Ishikawa (cell line): Measurements from ENCODE around the gene LSM14B.

Source experiments
- CEBPB ChIP-seq: IDR thresholded peaks from 2 replicates; pipeline ENCODE4 v1.6.1; 2012
- CREB1 ChIP-seq: IDR thresholded peaks from 2 replicates; pipeline ENCODE4 v1.6.1; 2012; ENCODE audit warnings: low read depth
- EGR1 ChIP-seq: IDR thresholded peaks from 2 replicates; pipeline ENCODE4 v1.6.1; 2012
- EP300 ChIP-seq: IDR thresholded peaks from 2 replicates; pipeline ENCODE4 v1.6.1; 2012; ENCODE audit warnings: borderline replicate concordance
- FOXM1 ChIP-seq: IDR thresholded peaks from 2 replicates; pipeline ENCODE4 v1.6.1; 2012; ENCODE audit warnings: low read depth, borderline replicate concordance
- NFIC ChIP-seq: IDR thresholded peaks from 2 replicates; pipeline ENCODE4 v1.6.1; 2012
- RAD21 ChIP-seq: IDR thresholded peaks from 2 replicates; pipeline ENCODE4 v1.6.1; 2012; ENCODE audit warnings: low read depth
- TAF1 ChIP-seq: IDR thresholded peaks from 2 replicates; pipeline ENCODE4 v1.6.1; 2012; ENCODE audit warnings: low read depth, mild to moderate bottlenecking
- TCF12 ChIP-seq: IDR thresholded peaks from 2 replicates; pipeline ENCODE4 v1.6.1; 2012; ENCODE audit warnings: low read depth
- TEAD4 ChIP-seq: IDR thresholded peaks from 2 replicates; pipeline ENCODE4 v1.6.1; 2012
- YY1 ChIP-seq: IDR thresholded peaks from 2 replicates; pipeline ENCODE4 v1.6.1; 2012; ENCODE audit warnings: low read depth
- ZBTB7A ChIP-seq: IDR thresholded peaks from 2 replicates; pipeline ENCODE4 v1.6.1; 2012; ENCODE audit warnings: low read depth
- TF ChIP-seq, protein P1 (sequence below): IDR thresholded peaks from 2 replicates; pipeline ENCODE4 v1.6.1; 2012
- TF ChIP-seq, protein P2 (sequence below): IDR thresholded peaks from 2 replicates; pipeline ENCODE4 v1.6.1; 2012; ENCODE audit warnings: low read depth, mild to moderate bottlenecking
- TF ChIP-seq, protein P3 (sequence below): IDR thresholded peaks from 2 replicates; pipeline ENCODE4 v1.6.1; 2012

The LSM14B gene

DNA sequence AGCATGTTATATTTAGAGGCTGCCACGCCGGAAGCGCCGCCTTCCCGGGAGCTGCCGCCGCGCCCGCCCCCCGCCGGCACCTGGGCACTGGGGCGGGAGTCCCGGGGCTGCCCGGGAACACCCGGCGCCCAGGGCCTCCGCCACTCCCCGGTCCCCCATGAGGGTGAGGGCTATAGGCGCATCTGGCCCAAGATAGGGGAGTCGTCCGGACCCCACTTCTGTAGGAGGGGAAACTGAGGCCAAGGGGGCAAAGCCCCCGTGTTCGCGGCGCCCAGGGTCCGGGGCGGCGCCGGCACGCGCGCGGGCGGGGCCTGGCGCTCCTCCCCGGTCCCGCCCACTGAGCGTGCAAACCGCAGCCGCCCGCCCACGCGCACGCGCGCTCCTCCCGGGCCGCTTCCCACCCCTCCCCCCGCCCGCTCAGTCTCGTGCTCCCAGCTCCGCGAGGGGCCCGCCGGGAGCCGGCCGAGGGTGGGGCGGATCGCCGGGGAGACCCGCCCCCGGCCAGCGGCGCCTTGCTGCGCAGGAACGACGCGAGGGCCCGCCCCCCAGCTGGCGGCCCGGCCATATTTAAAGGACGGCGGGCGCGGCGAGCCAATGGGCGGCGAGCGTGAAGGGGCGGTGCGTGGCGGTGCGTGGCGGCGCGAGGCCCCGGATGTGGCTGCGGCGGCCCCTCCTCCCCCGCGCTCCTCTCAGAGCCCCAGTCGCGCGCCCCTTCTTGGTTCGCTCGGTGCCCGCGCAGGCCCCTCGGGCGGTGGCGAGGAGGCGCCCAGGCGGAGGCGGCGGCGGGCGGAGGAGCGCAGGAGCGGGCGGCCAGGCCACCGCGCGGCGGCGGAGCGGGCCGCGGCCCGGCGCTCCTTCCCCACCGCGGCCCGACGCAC is at the start of gene LSM14B:
TSS of gene LSM14B (plus strand) at position 700 of the 878 bp plus-strand sequence. CDS start 192 bp downstream, outside the sequence.
- TF ChIP-seq NFIC (no peak), RAD21 (no peak), TAF1 (peak; percentile 55), YY1 (peak; percentile 82), ZBTB7A (peak; percentile 88), EGR1 (peak; percentile 93), TCF12 (peak; percentile 29; the same call in 1 of the 2 replicates), FOXM1 (no peak)
- TF ChIP-seq, protein P1, sequence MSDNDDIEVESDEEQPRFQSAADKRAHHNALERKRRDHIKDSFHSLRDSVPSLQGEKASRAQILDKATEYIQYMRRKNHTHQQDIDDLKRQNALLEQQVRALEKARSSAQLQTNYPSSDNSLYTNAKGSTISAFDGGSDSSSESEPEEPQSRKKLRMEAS: peak; percentile 69

DNA sequence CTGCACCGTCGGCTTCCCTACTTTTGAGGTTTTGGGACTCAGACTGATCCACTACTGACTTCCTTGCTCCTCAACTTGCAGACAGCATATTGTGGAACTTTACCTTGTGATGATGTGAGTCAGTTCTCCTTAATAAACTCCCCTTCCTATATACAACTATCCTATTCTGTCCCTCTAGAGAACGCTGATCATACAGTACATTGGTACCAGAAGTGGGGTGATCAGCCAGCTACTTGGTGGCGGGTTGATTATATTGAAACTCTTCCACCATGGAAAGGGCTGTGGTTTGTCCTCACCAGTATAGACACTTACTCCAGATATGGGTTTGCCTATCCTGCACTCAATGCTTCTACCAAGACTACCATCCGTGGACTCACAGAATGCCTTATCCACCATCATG is 49.0 kb upstream of the LSM14B start:
- TF ChIP-seq TAF1: no peak
- no peak for TF ChIP-seq EP300
- TF ChIP-seq, protein P2, sequence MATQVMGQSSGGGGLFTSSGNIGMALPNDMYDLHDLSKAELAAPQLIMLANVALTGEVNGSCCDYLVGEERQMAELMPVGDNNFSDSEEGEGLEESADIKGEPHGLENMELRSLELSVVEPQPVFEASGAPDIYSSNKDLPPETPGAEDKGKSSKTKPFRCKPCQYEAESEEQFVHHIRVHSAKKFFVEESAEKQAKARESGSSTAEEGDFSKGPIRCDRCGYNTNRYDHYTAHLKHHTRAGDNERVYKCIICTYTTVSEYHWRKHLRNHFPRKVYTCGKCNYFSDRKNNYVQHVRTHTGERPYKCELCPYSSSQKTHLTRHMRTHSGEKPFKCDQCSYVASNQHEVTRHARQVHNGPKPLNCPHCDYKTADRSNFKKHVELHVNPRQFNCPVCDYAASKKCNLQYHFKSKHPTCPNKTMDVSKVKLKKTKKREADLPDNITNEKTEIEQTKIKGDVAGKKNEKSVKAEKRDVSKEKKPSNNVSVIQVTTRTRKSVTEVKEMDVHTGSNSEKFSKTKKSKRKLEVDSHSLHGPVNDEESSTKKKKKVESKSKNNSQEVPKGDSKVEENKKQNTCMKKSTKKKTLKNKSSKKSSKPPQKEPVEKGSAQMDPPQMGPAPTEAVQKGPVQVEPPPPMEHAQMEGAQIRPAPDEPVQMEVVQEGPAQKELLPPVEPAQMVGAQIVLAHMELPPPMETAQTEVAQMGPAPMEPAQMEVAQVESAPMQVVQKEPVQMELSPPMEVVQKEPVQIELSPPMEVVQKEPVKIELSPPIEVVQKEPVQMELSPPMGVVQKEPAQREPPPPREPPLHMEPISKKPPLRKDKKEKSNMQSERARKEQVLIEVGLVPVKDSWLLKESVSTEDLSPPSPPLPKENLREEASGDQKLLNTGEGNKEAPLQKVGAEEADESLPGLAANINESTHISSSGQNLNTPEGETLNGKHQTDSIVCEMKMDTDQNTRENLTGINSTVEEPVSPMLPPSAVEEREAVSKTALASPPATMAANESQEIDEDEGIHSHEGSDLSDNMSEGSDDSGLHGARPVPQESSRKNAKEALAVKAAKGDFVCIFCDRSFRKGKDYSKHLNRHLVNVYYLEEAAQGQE: no peak
- TF ChIP-seq TEAD4: no peak
- no peak for TF ChIP-seq TCF12
- TF ChIP-seq YY1: no peak
- TF ChIP-seq, protein P3, sequence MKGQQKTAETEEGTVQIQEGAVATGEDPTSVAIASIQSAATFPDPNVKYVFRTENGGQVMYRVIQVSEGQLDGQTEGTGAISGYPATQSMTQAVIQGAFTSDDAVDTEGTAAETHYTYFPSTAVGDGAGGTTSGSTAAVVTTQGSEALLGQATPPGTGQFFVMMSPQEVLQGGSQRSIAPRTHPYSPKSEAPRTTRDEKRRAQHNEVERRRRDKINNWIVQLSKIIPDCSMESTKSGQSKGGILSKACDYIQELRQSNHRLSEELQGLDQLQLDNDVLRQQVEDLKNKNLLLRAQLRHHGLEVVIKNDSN: no peak
- no peak for TF ChIP-seq CREB1
- TF ChIP-seq CEBPB: no peak
- no peak for TF ChIP-seq ZBTB7A
- TF ChIP-seq NFIC: no peak
- TF ChIP-seq, protein P1: no peak
- TF ChIP-seq RAD21: no peak

DNA sequence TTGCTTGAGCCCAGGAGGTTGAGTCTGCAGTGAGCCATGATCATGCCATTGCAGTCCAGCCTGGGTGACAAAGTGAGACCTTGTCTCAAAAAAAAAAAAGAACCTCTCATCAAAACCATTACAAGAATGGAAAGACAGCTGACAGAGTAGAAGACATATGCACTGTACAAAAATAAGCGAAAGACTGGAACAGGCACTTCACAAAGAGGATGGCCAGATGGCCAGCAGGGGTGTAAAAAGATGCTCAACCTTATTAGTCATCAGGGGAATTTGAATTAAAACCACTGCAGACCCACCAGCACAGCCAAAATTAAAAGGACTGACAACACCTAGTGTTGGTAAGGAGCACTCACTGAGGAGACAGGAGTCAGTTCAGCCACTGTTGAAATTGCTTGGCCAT is 43.1 kb upstream of the LSM14B start:
- TF ChIP-seq TAF1 (no peak), NFIC (no peak), EP300 (no peak)

DNA sequence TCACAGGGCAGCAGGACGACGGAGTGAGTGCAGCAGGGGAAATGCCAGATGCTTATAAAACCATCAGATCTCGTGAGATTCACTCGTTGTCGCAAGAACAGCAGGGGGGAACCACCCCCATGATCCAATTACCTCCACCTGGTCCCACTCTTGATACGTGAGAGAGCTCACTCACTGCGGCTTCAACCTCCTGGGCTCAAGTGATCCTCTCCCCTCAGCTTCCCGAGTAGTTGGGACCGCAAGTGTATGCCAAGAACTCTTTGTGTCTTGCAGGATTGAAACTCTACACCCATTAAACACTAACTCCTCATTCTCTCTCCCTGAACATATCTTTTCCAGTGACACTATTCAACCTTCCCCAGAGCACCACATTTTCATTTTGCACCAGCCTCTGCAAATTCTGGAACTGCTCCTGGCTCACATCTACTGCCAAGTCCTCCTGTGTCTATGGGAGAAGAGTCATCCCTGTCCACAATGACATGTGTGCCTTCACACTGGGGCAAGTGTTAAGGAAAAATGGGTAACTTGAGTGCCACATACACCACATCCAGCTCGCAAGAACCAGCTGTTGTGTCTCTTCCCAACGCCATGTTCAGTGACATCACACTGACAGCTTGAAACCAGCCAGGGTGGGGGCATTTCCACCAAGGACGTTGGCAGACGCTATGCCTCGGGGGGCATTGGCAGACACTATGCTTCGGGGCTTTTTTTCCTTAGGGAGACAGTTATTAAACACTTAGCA is 41.9 kb upstream of the LSM14B start:
- TF ChIP-seq FOXM1 (no peak), CREB1 (no peak), EGR1 (no peak), EP300 (no peak), NFIC (no peak), ZBTB7A (no peak)
- TF ChIP-seq, protein P2: no peak

DNA sequence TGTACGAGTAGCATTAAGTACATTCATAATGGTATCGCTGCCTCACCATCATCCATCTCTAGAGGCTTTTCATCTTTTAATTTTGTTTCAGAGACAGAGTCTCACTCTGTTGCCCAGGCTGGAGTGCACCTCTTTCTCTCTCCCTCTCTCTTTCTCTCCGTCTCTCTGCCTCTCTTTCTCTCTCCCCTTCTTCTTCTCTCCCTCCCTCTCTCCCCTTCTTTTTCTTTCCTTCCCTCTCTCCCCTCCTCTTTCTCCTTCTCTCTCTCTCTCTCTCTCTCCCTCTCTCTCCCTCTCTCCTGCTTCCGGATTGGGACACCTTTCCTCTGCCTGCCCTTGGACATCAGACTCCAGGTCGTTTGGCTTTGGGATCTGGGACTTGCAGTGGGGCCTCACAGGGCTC is 39.0 kb upstream of the LSM14B start:
- TF ChIP-seq TEAD4 (no peak), RAD21 (no peak), YY1 (no peak), EP300 (no peak), ZBTB7A (no peak), NFIC (no peak), TCF12 (no peak), EGR1 (no peak), CREB1 (no peak), FOXM1 (no peak), TAF1 (no peak), CEBPB (no peak)
- TF ChIP-seq, protein P2: no peak
- TF ChIP-seq, protein P1: no peak
- TF ChIP-seq, protein P3: no peak
